Activated CD4-positive, alpha-beta memory T cell treated with anti-CD3 and anti-CD28 coated beads for 36 hours (primary cell): ENCODE measurements around the gene PRICKLE3. TPM values are rescaled to one million over a fixed set of nuclear protein-coding genes. Genes with fewer than 3 reads are reported as not detected.

ENCODE experiments used
- total RNA-seq, 2 experiments: library from RNA; stranded (reverse); gene quantifications; one replicate each; pipeline ENCODE4 v1.2.3, GENCODE V29; 2021

Gene PRICKLE3
- total RNA-seq, 2 experiments from 2014 or later = 18.1 to 20.1 TPM

Other genes starting within 250 kb of the PRICKLE3 start
- gene OTUD5, start 228.8 kb downstream of the PRICKLE3 start, total RNA-seq = 10 to 100 TPM; 83.4 to 85.4 TPM
- 1 to 10 TPM; 2.4 to 2.5 TPM for gene KCND1, start 214.5 kb downstream of the PRICKLE3 start, total RNA-seq
- gene GRIPAP1, start 184.1 kb downstream of the PRICKLE3 start, total RNA-seq = 10 to 100 TPM; 76.1 to 78.4 TPM
- gene TFE3, start 143.0 kb downstream of the PRICKLE3 start, total RNA-seq = 10 to 100 TPM; 29.0 to 29.1 TPM
- gene CCDC120, start 127.4 kb downstream of the PRICKLE3 start, total RNA-seq = 1 to 10 TPM; 2.7 to 3.6 TPM
- 10 to 100 TPM; 13.2 TPM for gene PRAF2, start 112.4 kb downstream of the PRICKLE3 start, total RNA-seq
- 10 to 100 TPM; 23.3 to 28.9 TPM for gene WDR45, start 106.5 kb downstream of the PRICKLE3 start, total RNA-seq
- gene GPKOW, start 62.6 kb downstream of the PRICKLE3 start, total RNA-seq = 10 to 100 TPM; 22.0 to 22.6 TPM
- gene MAGIX, start 23.6 kb downstream of the PRICKLE3 start, total RNA-seq = 1 to 10 TPM in 1 of 2 experiments, under 1 TPM in 1; 0.87 to 1.0 TPM
- 100 to 1,000 TPM; 222 to 234 TPM for gene PLP2, start 14.5 kb downstream of the PRICKLE3 start, total RNA-seq
- 1 to 10 TPM; 5.3 to 5.4 TPM for gene SYP, start 13.8 kb upstream of the PRICKLE3 start, total RNA-seq
- gene CACNA1F, start 47.0 kb upstream of the PRICKLE3 start, total RNA-seq = under 1 TPM; 0.51 to 0.74 TPM
- 10 to 100 TPM; 21.0 to 21.1 TPM for gene CCDC22, start 49.1 kb upstream of the PRICKLE3 start, total RNA-seq
- 10 to 100 TPM; 23.1 to 23.8 TPM for gene FOXP3, start 78.3 kb upstream of the PRICKLE3 start, total RNA-seq
- gene PPP1R3F, start 83.4 kb upstream of the PRICKLE3 start, total RNA-seq = 1 to 10 TPM; 7.0 to 8.1 TPM
- gene GAGE10, start 117.3 kb upstream of the PRICKLE3 start, total RNA-seq = not detected
- gene GAGE12J, start 135.7 kb upstream of the PRICKLE3 start, total RNA-seq = not detected
- not detected for gene GAGE13, start 145.2 kb upstream of the PRICKLE3 start, total RNA-seq